H1 (cell line): ENCODE results near the gene KLHDC7B. TPM values are rescaled to one million over a fixed set of nuclear protein-coding genes. Genes with fewer than 3 reads are reported as not detected.

Source experiments
- CTCF ChIA-PET: fragments of 300-600 bp; sonication (Branson Sonifier 250); formaldehyde crosslinking; loops from one replicate; lab custom pipeline; 2021; ENCODE audit not compliant: partially characterized antibody; lab: Charles Lee
- POLR2A ChIA-PET: fragments of 300-600 bp; sonication (Branson Sonifier 250); formaldehyde crosslinking; loops from one replicate; lab custom pipeline; 2021; ENCODE audit warnings: inconsistent platforms; ENCODE audit not compliant: partially characterized antibody; lab: Charles Lee
- DNase-seq, 2 experiments: peaks; one replicate each; pipeline versions ENCODE4 v3.0.0 to v3.0.0-alpha.2; 2010 to 2022; ENCODE audit warnings: low spot score in 2 of 2, low read depth in 1 of 2, mixed read lengths in 1 of 2
- FAIRE-seq: peaks from 2 replicates; lab custom pipeline; 2011; peaks lifted over from hg19 to GRCh38; lab: Jason Lieb, UNC
- H2AFZ ChIP-seq: 2 replicates; pipeline ENCODE4 v1.8.1; 2012; ENCODE audit warnings: low read length, inconsistent platforms
- H2AK5ac ChIP-seq: 2 replicates; pipeline ENCODE4 v1.6.1; 2013; ENCODE audit warnings: low read depth, low read length
- H2BK120ac ChIP-seq: replicated peaks from 2 replicates; pipeline ENCODE3; 2013; ENCODE audit warnings: low read depth, low read length, inconsistent platforms
- H2BK12ac ChIP-seq: 2 replicates; pipeline ENCODE4 v1.6.1; 2013; ENCODE audit warnings: low read depth, low read length
- H2BK15ac ChIP-seq: 2 replicates; pipeline ENCODE4 v1.6.1; 2013; ENCODE audit warnings: low read length
- H2BK20ac ChIP-seq: 2 replicates; pipeline ENCODE4 v1.6.1; 2013; ENCODE audit warnings: low read length
- H2BK5ac ChIP-seq: 2 replicates; pipeline ENCODE4 v1.6.1; 2013; ENCODE audit warnings: low read depth, low read length
- H3K14ac ChIP-seq: 2 replicates; pipeline ENCODE4 v1.6.1; 2013; ENCODE audit warnings: inconsistent platforms; ENCODE audit not compliant: insufficient read length
- H3K18ac ChIP-seq: 2 replicates; pipeline ENCODE4 v1.6.1; 2013; ENCODE audit warnings: low read length; ENCODE audit errors: extremely low read depth
- H3K23ac ChIP-seq: 2 replicates; pipeline ENCODE4 v1.6.1; 2013; ENCODE audit warnings: inconsistent platforms; ENCODE audit not compliant: insufficient read length
- H3K23me2 ChIP-seq: 2 replicates; pipeline ENCODE4 v1.6.1; 2013; ENCODE audit warnings: low read depth, low read length
- H3K27ac ChIP-seq: 2 replicates; pipeline ENCODE4 v1.6.1; 2011; ENCODE audit warnings: low read depth, low read length, inconsistent platforms
- H3K27me3 ChIP-seq, 4 experiments: replicated peaks in 1 of 4; 1 replicate in 1 of 4; 2 replicates in 3 of 4; pipeline versions ENCODE4 v1.6.1 to v1.8.1; 2011 to 2013; ENCODE audit warnings: low read length in 3 of 4, mild to moderate bottlenecking in 3 of 4, inconsistent platforms in 2 of 4, mixed read lengths in 2 of 4, moderate library complexity in 1 of 4; ENCODE audit not compliant: control insufficient read depth in 3 of 4, insufficient read depth in 3 of 4; ENCODE audit errors: extremely low read depth in 1 of 4
- H3K36me3 ChIP-seq, 4 experiments: 2 replicates each; pipeline versions ENCODE4 v1.6.1 to v1.8.1; 2011 to 2013; ENCODE audit warnings: mild to moderate bottlenecking in 4 of 4, low read length in 3 of 4, moderate library complexity in 2 of 4, control low read depth in 1 of 4, inconsistent platforms in 1 of 4; ENCODE audit not compliant: insufficient read depth in 4 of 4, control insufficient read depth in 2 of 4
- H3K4ac ChIP-seq: replicated peaks from 2 replicates; pipeline ENCODE3; 2013; ENCODE audit warnings: low read length, low read depth, mixed read lengths, inconsistent platforms; ENCODE audit not compliant: insufficient read length
- H3K4me1 ChIP-seq, 4 experiments: replicated peaks in 1 of 4; 1 replicate in 1 of 4; 2 replicates in 3 of 4; pipeline versions ENCODE4 v1.6.1 to v1.8.1; 2011 to 2013; ENCODE audit warnings: low read length in 3 of 4, inconsistent platforms in 2 of 4, mixed read lengths in 1 of 4; ENCODE audit not compliant: insufficient read depth in 4 of 4, control insufficient read depth in 3 of 4
- H3K4me2 ChIP-seq, 2 experiments: 2 replicates each; pipeline versions ENCODE4 v1.6.1 to v1.8.1; 2011 to 2013; ENCODE audit warnings: low read depth in 2 of 2, low read length in 2 of 2, control low read depth in 1 of 2, inconsistent platforms in 1 of 2, mild to moderate bottlenecking in 1 of 2; ENCODE audit not compliant: insufficient read depth in 1 of 2
- H3K4me3 ChIP-seq, 4 experiments: fragments of 200-600, 300-600 bp in 1 of 4; sonication (generic), shearing (Covaris generic), sonication (Bioruptor Twin) in 1 of 4; 2 replicates each; pipeline versions ENCODE4 v1.5.1 to v1.8.1; 2011 to 2016; ENCODE audit warnings: low read length in 4 of 4, low read depth in 3 of 4, control low read depth in 2 of 4, inconsistent platforms in 2 of 4, mild to moderate bottlenecking in 2 of 4, mixed read lengths in 1 of 4, moderate library complexity in 1 of 4; ENCODE audit not compliant: insufficient read depth in 2 of 4; ENCODE audit errors: extremely low read depth in 1 of 4
- H3K56ac ChIP-seq: replicated peaks from 2 replicates; pipeline ENCODE3; 2013; ENCODE audit warnings: low read depth, mild to moderate bottlenecking, mixed read lengths, low read length, inconsistent platforms; ENCODE audit not compliant: insufficient read length
- H3K79me1 ChIP-seq: 2 replicates; pipeline ENCODE4 v1.6.1; 2013; ENCODE audit warnings: low read depth, low read length, control low read depth
- H3K79me2 ChIP-seq, 2 experiments: 2 replicates each; pipeline versions ENCODE4 v1.6.1 to v1.8.1; 2012 to 2013; ENCODE audit warnings: low read length in 2 of 2, mild to moderate bottlenecking in 2 of 2, inconsistent platforms in 1 of 2; ENCODE audit not compliant: insufficient read depth in 2 of 2, control insufficient read depth in 1 of 2
- H3K9ac ChIP-seq, 4 experiments: replicated peaks in 1 of 4; 1 replicate in 1 of 4; 2 replicates in 3 of 4; pipeline versions ENCODE4 v1.6.1 to v1.8.1; 2011 to 2013; ENCODE audit warnings: low read depth in 3 of 4, low read length in 3 of 4, control low read depth in 2 of 4, mild to moderate bottlenecking in 2 of 4, moderate library complexity in 2 of 4, inconsistent platforms in 1 of 4; ENCODE audit errors: extremely low read depth in 1 of 4
- H3K9me3 ChIP-seq, 2 experiments: 2 replicates each; pipeline versions ENCODE4 v1.6.1 to v1.8.1; 2012 to 2013; ENCODE audit warnings: mild to moderate bottlenecking in 2 of 2, moderate library complexity in 2 of 2, control low read depth in 1 of 2, inconsistent platforms in 1 of 2, low read depth in 1 of 2, low read length in 1 of 2, mixed read lengths in 1 of 2; ENCODE audit not compliant: insufficient read depth in 2 of 2
- H4K20me1 ChIP-seq, 2 experiments: replicated peaks in 1 of 2; 2 replicates each; pipeline versions ENCODE3 to v1.8.1; 2011 to 2013; ENCODE audit warnings: inconsistent platforms in 2 of 2, low read length in 2 of 2, mild to moderate bottlenecking in 1 of 2; ENCODE audit not compliant: insufficient read depth in 2 of 2, control insufficient read depth in 1 of 2
- H4K5ac ChIP-seq: 2 replicates; pipeline ENCODE4 v1.6.1; 2013; ENCODE audit warnings: low read length, low read depth, mixed read lengths, inconsistent platforms; ENCODE audit not compliant: insufficient read length
- H4K8ac ChIP-seq: 2 replicates; pipeline ENCODE4 v1.8.0; 2013; ENCODE audit warnings: mild to moderate bottlenecking, moderate library complexity, low read length, inconsistent platforms; ENCODE audit not compliant: insufficient read depth; ENCODE audit errors: extremely low read depth
- H4K91ac ChIP-seq: replicated peaks from 2 replicates; pipeline ENCODE3; 2013; ENCODE audit warnings: low read length, mixed read lengths, inconsistent platforms; ENCODE audit not compliant: insufficient read length
- CBX8 ChIP-seq: fragments of 300-800, 300-1000 bp; sonication (generic); IDR thresholded peaks from 2 replicates; pipeline ENCODE4 v1.7.1; 2016; ENCODE audit warnings: low read depth, low read length, borderline replicate concordance
- WGBS, 2 experiments: shearing (Covaris generic) in 1 of 2; methylation state at CpG; one replicate each; pipeline versions ENCODE4 v1.1.6 to v1.1.7; 2013 to 2015; ENCODE audit warnings: low lambda C conversion rate in 2 of 2, mixed read lengths in 2 of 2, inconsistent platforms in 1 of 2, low coverage in 1 of 2, missing lambda C conversion rate in 1 of 2; ENCODE audit not compliant: insufficient replicate concordance in 2 of 2, insufficient coverage in 1 of 2, insufficient read length in 1 of 2; ENCODE audit errors: extremely low coverage in 1 of 2, missing lambda C conversion rate in 1 of 2; 5-methylcytosine and 5-hydroxymethylcytosine counted together
- polyA plus RNA-seq, 7 experiments: library from polyadenylated mRNA; depleted of rRNA in 3 of 7; stranded (reverse) in 5 of 7; unstranded in 2 of 7; fragments of >200 nt in 5 of 7; fragments of 200-250 nt in 2 of 7; gene quantifications; 1 replicate in 5 of 7; 2 replicates in 1 of 7; 4 replicates in 1 of 7; pipeline versions ENCODE4 v1.2.1 to v1.2.3, GENCODE V29; 2011 to 2013; ENCODE audit warnings: missing spikeins in 2 of 7, mixed read lengths in 2 of 7
- total RNA-seq: library from RNA; stranded (reverse); fragmentation: NEBNext Ultra II Directional; extraction: Animal tissue kit (Norgen Biotek cat#: 25700); gene quantifications from 2 replicates; pipeline ENCODE4 v1.2.1, GENCODE V29; 2021

The KLHDC7B gene
- total and polyA plus RNA-seq, 2 of the 8 experiments (the other 6 are each of a cell fraction or from before 2014, with no cell fraction given), result not detected

GRCh38 chr22:50535113-50535512 lies 10.6 kb upstream of the KLHDC7B start:
- POLR2A ChIA-PET, result interaction anchor here (1.0 kb wide), 1 partner anchor 11 kb away, joined by 3 read pairs; no protein-coding TSS in a partner anchor
- no peak overlapping the region for H3K4me3 ChIP-seq
- CTCF ChIA-PET, result interaction anchor here (1.0 to 6.6 kb wide), 6 partner anchors 10 to 161 kb away, joined by 3 to 36 read pairs (median 4); partner anchors contain the start of genes KLHDC7B and SCO2
- TF ChIP-seq CBX8, result no peak

More at GRCh38 chr22:50535113-50535512, 10.6 kb upstream of the KLHDC7B start:
- no peak overlapping the region for H2AK5ac ChIP-seq
- no peaks in the 10 kb centered on the region for H3K36me3 ChIP-seq
- peaks cover 18% of the 10 kb centered on the region; the same call in 1 of the 2 replicates for H3K23me2 ChIP-seq
- no peaks in the 10 kb centered on the region for H3K9me3 ChIP-seq
- H3K79me2 ChIP-seq, result no peaks in the 10 kb centered on the region
- H2BK20ac ChIP-seq, result no peak overlapping the region
- no peak overlapping the region for H4K5ac ChIP-seq
- no peak overlapping the region for H3K9ac ChIP-seq
- H2BK120ac ChIP-seq, result no peak overlapping the region
- no peak overlapping the region; the same call in 1 of the 2 replicates for H4K8ac ChIP-seq
- no peak overlapping the region for H2AFZ ChIP-seq
- H3K23ac ChIP-seq, result no peak overlapping the region
- H2BK5ac ChIP-seq, result no peak overlapping the region
- peaks cover 24 to 35% (median 32%) of the 10 kb centered on the region in 4 experiments for H3K27me3 ChIP-seq
- no peak overlapping the region for H2BK15ac ChIP-seq
- no peak overlapping the region for H3K4me2 ChIP-seq
- no peak overlapping the region for H3K56ac ChIP-seq
- no peaks in the 10 kb centered on the region for H4K20me1 ChIP-seq
- no peak overlapping the region for H4K91ac ChIP-seq
- H3K14ac ChIP-seq, result no peak overlapping the region
- no peak overlapping the region for H3K27ac ChIP-seq
- no peak for FAIRE-seq
- peaks cover 0 to 14% (median 5%) of the 10 kb centered on the region in 4 experiments; a peak in 5 of 7 replicates for H3K4me1 ChIP-seq
- no peak overlapping the region for H3K18ac ChIP-seq
- no peak overlapping the region for H3K4ac ChIP-seq
- no peak overlapping the region for H2BK12ac ChIP-seq
- DNase-seq, result no peak
- 89% methylated on average over 7 of the region's 8 CpGs; no CpG with 5 or more reads in 1 of the 2 experiments for WGBS, 2 experiments
- no peaks in the 10 kb centered on the region for H3K79me1 ChIP-seq
